ENCODE data around the gene TCF12.
"Not testable (repeated sequence)": the region's sequence is repeated elsewhere in the genome, so short reads cannot be mapped to it uniquely, and the experiment has no call there.

The TCF12 gene

DNA sequence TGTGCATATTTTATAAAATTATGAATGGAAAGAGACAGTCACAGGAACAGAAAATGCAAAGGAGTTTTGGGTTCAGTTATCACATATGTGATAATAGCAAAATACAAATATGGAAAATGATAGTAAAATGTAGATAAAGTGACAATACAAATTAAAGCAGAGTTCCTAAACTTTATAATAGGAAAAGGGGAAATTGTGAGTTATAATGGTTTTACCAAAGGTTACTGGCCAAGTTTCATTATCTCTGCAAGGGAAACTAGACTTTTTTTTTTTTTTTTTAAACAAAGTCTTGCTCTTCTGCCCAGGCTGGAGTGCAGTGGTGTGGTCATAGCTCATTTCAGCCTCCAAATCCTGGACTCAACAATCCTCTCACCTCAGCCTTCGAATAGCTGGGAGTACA, 229.2 kb downstream of the TCF12 start:
- no peak for DNase-seq

GRCh38 chr15:57148262-57148661, 229.8 kb downstream of the TCF12 start:
- no peak for DNase-seq

- no peak for DNase-seq
These were observed 230.8 kb downstream of the TCF12 start for GRCh38 chr15:57149196-57149595.

- no peak for DNase-seq
These were observed 231.8 kb downstream of the TCF12 start for GRCh38 chr15:57150066-57150865.

- DNase-seq = not testable (repeated sequence)
These were observed 232.4 kb downstream of the TCF12 start for GRCh38 chr15:57150866-57151203.

DNA sequence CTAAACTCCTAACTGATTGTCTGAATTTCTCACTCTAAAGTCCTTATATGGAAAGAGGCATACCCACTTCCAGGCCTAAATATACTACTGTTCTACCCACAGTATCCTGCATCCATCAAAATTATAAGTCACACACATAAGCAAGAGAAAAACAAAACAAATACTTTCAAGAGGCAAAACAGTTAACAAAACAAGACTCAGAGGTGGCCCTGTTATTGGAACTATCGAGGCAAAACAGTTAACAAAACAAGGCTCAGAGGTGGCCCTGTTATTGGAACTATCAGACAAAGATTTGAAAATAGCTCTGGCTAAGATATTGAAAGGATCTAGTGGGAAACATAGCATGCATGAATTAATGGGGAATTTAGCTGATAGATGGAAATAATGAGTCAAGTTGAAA, 233.7 kb downstream of the TCF12 start:
- DNase-seq = no peak

DNA sequence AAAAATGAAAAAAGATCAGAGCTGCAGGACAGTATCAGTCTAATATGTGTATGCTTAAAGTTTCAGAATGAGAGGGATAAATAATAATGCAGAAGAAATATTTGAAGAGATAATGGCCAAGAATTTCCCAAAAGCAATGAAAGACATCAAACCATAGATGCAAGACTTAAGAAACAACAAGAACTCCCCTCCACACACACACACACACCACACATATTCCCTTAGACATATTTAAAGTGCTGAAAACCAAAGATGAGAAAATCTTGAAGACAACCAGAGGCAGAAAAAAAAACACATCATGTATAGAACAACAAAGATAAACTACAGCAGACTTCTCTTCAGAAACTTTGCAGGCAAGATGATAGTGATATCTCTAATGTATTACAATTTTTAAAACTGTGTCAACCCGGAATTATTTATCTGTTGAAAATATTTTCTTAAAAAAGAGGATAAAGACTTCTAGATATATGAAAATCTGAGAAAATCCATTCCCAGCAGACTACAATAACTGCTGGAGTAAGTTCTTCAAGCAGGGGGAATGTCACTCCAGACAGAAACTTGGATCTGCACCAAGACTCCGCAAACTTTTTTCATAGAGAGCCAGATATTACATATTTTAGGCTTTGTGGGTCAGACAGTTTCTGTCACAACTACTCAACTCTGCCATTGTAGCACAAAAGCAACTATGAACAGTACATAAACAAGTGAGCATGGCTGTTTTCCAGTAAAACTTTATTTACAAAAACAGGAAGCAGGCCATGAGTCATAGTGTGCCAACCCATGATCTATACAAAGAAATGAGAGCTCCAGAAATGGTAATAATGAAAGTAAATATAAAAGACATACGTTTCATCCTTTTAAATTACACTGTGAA, 234.5 kb downstream of the TCF12 start:
- peak; percentile 28 for DNase-seq

- no peak for DNase-seq
These were observed 237.9 kb downstream of the TCF12 start for GRCh38 chr15:57156210-57156884.

DNA sequence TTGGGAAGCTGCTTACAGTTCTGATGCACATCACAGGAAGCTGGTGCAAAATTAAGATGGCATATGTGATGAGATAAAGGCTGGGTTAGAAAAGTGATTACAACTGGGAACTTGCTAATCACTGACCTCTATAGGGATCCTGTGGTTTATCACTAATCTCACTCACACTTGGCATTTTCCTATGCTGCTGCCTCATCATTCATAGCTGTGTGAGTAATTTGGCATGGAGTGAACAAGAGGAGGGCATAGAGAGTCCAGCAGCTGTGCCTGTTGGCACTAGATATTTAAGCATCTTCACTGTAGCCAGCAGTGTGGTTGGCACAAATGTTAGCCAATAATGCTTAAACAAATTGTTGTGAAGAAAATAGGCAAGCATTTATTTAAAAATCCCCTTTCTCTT, 240.1 kb downstream of the TCF12 start:
- DNase-seq = no peak

- DNase-seq = no peak
These were observed 240.7 kb downstream of the TCF12 start for GRCh38 chr15:57158997-57159668.

DNA sequence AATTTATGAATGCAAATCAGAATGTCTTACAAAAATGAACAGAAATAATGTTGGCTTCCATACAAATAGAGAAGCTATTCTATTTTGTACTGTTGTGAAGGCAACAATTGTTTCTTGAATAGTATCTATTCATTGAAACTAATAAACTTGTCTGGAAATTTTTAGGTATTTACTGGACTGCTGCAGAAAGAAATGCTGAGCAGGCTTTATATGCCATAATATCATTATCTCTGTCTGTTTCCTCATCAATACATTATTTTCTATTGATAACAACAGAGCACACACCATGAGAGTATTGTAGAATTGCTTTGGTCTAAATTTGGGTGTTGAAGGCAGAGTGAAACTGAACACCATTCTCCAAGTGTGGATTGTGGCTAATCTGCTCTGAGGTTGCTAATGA, 241.3 kb downstream of the TCF12 start:
- DNase-seq = no peak

- no peak for DNase-seq
These were observed 242.5 kb downstream of the TCF12 start for GRCh38 chr15:57160823-57161560.

DNA sequence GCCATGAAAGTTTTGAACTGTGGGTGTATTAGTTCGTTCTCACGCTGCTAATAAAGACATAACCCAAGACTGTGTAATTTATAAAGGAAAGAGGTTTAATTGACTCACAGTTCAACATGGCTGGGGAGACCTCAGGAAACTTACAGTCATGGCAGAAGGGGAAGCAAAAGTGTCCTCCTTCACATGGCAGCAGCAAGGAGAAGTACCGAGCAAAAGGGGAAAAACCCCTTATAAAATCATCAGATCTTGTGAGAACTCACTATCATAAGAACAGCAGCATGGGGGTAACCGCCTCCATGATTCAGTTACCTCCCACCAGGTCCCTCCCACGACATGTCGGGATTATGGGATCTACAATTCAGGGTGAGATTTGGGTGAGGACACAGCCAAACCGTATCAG, 245.8 kb downstream of the TCF12 start:
- DNase-seq = not testable (repeated sequence)

GRCh38 chr15:57165992-57166391, 247.5 kb downstream of the TCF12 start:
- DNase-seq = no peak

DNA sequence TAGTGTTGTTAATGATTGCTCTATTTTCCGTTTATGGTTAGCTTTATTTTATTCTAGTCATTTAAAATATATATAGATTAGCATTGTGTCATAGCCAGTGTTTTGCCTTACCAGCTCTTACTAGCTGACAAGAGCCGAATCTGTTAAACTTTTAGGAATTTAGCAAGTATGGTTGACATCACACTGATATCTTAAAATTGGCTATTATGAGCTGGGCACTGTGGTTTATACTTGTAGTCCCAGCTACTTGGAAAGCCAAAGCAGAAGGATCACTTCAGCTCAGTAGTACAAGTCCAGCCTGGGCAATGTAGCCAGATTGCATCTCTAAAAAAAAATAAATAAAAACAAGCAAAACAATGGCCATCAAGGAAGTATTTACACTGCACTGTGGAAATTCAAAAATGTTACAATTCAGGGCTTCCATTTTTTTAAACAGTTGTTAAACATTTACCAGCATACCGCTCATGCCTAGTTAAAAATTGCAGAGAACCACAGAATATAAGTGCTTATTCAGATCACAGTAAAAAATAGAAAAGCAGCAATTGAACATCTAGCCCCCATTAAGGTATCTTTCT, 249.5 kb downstream of the TCF12 start:
- no peak for DNase-seq

DNA sequence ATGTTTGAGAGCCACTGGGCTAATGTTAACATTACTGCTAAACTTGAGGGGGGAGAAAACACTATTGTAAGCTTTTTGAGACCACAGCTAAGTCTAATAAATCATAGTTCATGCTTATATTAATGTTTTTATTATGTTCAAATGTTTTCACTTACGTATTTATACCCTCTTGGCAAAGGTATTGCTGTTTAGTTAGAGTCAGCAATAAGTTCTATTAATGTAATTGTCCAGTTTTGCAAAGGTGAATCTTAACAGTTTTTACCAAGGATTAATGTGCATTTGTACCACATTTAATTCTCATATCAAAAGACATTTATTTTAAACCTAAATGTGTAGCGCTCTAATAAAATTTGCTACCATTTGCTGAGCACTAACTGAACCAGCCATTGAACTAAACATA, 251.2 kb downstream of the TCF12 start:
- no peak for DNase-seq

DNA sequence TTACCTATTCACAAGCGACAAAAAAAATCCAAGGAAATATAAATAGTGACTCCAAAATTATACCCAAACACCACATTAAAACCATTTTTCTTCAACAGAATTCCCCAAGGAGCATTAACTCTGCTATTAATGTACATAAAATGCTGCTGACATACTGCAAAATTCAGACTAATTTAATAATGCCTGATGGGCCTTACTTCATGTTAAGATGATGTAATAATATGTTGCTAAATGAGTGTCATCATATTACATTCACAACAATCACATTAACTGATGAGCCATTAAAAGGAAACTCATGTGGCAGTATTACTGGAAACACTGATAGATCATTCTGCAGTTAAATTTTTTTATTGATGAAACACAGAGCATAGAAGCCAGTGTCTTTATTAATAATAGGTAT, 253.0 kb downstream of the TCF12 start:
- no peak for DNase-seq

DNA sequence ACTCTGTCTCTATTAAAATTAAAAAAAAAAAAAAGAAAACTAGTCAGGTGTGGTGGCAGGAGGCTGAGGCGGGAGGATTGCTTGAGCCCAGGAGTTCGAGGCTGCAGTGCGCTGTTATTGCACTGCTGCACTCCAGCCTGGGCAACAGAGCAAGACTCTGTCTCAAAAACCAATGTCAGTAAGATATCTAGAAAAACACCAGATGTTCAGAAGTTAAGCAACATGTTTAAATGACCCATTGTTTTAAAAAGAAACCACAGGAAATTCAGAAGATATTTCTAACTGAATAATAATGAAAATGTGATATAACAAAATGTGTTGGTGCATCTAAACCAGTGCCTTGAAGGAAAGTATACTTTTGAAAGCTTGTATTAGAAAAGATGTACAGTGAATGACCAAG, 254.5 kb downstream of the TCF12 start:
- no peak for DNase-seq

GRCh38 chr15:57183041-57183440, 264.6 kb downstream of the TCF12 start:
- no peak for DNase-seq

DNA sequence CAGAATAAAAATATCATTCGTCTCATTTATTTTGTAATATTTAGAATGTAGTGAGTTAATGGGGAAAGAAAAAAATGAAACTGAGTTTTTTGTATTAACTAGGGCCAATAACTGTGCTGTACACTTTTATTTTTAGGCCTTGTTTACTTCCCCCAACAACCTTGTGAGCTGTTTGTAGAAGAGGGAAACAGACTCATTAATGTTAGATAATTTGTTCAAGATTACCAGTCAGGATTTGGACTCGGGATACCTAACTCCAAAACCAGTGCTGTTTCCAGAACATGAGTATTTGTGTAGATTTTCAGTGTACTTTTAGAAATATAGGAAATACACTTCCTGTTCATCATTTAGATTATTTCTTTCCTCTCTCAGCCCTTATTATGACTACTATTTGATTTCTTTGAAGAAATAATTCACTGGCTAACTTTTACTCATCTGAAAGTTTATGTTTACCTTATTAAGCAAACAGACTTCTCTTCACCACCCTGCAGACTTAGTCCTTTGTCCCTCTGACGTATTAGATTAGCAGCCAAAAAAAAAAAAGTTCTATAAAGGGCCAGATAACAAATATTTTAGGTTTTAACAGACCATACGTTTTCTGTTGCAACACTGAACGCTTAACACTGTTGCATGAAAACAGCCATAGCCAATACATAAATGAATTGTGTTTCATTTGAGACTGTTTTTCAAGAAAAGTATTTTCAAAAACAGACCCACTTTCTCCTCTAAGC, 265.3 kb downstream of the TCF12 start:
- no peak for DNase-seq

- no peak for DNase-seq
These were observed 266.1 kb downstream of the TCF12 start for GRCh38 chr15:57184502-57184901.

All from CD4-positive, alpha-beta T cell treated with Interleukin-4 for 4 hours (primary cell).